ENCODE results near the gene TAS2R41.
A peak's percentile ranks its signal among the peaks of the same experiment; 100 is the strongest.

Gene TAS2R41

GRCh38 chr7:143499246-143499645, 21.6 kb downstream of the TAS2R41 start:
- Histone ChIP-seq H3K9me3 (ENCODE audit: control extremely low read depth in 1 of 5, control insufficient read depth in 4 of 5, insufficient read depth in 2 of 5, low read depth in 1 of 5, low read length in 4 of 5) (no peaks in the 10 kb centered on the region), H3K36me3 (ENCODE audit: control insufficient read depth in 4 of 4, insufficient read depth in 4 of 4, low read length in 3 of 4) (peaks cover 0 to 2% (median 0%) of the 10 kb centered on the region in 4 experiments), H3K4me1 (ENCODE audit: control extremely low read depth in 1 of 4, control insufficient read depth in 4 of 4, insufficient read depth in 4 of 4, low read length in 3 of 4) (peaks cover 0 to 66% (median 18%) of the 10 kb centered on the region in 4 experiments), H3K27me3 (replicated peaks in 2 of 5; ENCODE audit: control insufficient read depth in 4 of 5, insufficient read depth in 5 of 5, low read length in 4 of 5) (no peaks in the 10 kb centered on the region), H3K27ac (ENCODE audit: insufficient read depth in 1 of 2, low read depth in 1 of 2, low read length in 2 of 2, poor library complexity in 1 of 2, severe bottlenecking in 2 of 2) (peak overlapping the region; percentile 51 to 58), H3K4me3 (ENCODE audit: control insufficient read depth in 1 of 7, extremely low read depth in 1 of 7, insufficient read depth in 4 of 7, low read depth in 2 of 7, low read length in 6 of 7) (peak overlapping the region in 1 of 7 experiments; percentile 8)
- ChIA-PET POLR2A (no interaction called here), CTCF (interaction anchor here (1.1 to 2.3 kb wide), 3 partner anchors 10 to 115 kb away, joined by 3 to 12 read pairs (median 4); no protein-coding TSS in a partner anchor)
- 8% methylated on average over 2 of the region's 2 CpGs for WGBS (ENCODE audit: insufficient coverage)
- DNase-seq, result peak; percentile 70 to 92 (median 84)

- WGBS (ENCODE audit: insufficient coverage), result 67% methylated on average over 7 of the region's 8 CpGs
- Histone ChIP-seq H3K27ac (ENCODE audit: insufficient read depth in 1 of 2, low read depth in 1 of 2, low read length in 2 of 2, poor library complexity in 1 of 2, severe bottlenecking in 2 of 2) (peak overlapping the region; percentile 51 to 58), H3K27me3 (replicated peaks in 2 of 5; ENCODE audit: control insufficient read depth in 4 of 5, insufficient read depth in 5 of 5, low read length in 4 of 5) (no peaks in the 10 kb centered on the region), H3K9me3 (ENCODE audit: control extremely low read depth in 1 of 5, control insufficient read depth in 4 of 5, insufficient read depth in 2 of 5, low read depth in 1 of 5, low read length in 4 of 5) (no peaks in the 10 kb centered on the region), H3K4me1 (ENCODE audit: control extremely low read depth in 1 of 4, control insufficient read depth in 4 of 4, insufficient read depth in 4 of 4, low read length in 3 of 4) (peaks cover 0 to 66% (median 18%) of the 10 kb centered on the region in 4 experiments), H3K4me3 (ENCODE audit: control insufficient read depth in 1 of 7, extremely low read depth in 1 of 7, insufficient read depth in 4 of 7, low read depth in 2 of 7, low read length in 6 of 7) (no peak overlapping the region), H3K36me3 (ENCODE audit: control insufficient read depth in 4 of 4, insufficient read depth in 4 of 4, low read length in 3 of 4) (peaks cover 0 to 2% (median 0%) of the 10 kb centered on the region in 4 experiments)
- no peak for DNase-seq
- CTCF ChIA-PET, result interaction anchor here (0.9 to 2.3 kb wide), 4 partner anchors 8 to 115 kb away, joined by 3 to 12 read pairs (median 4); no protein-coding TSS in a partner anchor
- POLR2A ChIA-PET, result no interaction called here
Measured at GRCh38 chr7:143499743-143500348, 22.2 kb downstream of the TAS2R41 start.

DNA sequence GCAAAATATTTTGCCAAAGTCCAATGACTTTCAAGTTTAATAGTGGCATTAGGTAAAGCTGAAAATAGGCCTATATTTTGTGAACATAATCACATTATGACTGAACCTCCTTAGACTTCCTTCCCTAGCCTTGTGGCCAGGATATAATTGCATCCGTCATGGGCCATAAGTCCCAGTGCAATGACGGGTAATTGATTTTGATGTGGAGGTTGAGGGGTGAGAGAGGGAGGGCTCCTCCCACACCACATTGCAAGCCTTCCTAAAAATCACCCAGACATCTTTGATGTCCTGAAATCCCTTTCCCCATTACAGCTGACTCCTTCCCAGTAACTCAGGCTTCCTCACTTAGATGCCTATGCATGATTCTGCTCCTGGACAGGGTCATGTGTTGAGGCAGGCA, 25.6 kb downstream of the TAS2R41 start:
- CTCF ChIA-PET, result interaction anchor here (0.9 to 3.4 kb wide), 3 partner anchors 12 to 263 kb away, joined by 3 to 31 read pairs (median 17); no protein-coding TSS in a partner anchor

DNA sequence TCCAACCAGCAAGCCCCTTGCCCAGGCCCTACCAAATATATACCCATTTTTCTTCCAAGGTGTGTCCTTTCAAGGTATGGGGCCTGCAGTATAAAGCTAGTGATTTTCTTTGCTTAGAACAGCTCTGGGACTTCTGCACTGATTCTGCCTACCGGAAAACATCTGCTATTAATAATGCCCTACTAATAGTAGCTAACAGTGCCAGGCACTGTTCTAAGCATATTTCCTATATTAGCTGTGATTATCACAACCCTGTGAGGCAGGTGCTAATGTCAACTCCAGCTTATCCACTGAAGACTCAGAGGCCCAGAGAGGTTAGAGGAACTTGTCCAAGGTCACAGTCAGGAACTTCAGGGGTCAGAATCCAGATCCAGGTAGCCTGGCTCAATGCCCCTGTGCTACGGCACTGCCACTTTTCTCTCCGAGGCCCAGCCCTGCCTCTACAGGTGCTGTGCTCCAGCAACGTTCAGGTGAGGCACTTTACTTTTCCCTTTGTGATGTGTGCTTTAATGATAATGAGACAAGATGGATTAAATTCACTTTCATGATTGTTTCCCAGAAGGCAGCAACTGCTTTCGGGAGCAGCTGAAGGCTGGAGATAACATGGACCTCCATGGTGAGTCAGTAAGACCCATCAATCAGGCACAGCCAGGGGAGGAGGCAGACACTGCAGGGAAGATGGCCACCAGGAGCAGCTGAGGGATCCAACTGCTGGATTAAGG, 26.7 kb downstream of the TAS2R41 start:
- CTCF ChIA-PET, result interaction anchor here (0.9 to 3.4 kb wide), 13 partner anchors 14 to 495 kb away, joined by 3 to 31 read pairs (median 5); no protein-coding TSS in a partner anchor
- peaks cover 0 to 38% (median 12%) of the 10 kb centered on the region in 4 experiments for H3K4me1 ChIP-seq (ENCODE audit: control extremely low read depth in 1 of 4, control insufficient read depth in 4 of 4, insufficient read depth in 4 of 4, low read length in 3 of 4)
- peak in 2 of 3 donors; percentile 36 to 67 for DNase-seq
- no peaks in the 10 kb centered on the region for H3K27me3 ChIP-seq (replicated peaks in 2 of 5; ENCODE audit: control insufficient read depth in 4 of 5, insufficient read depth in 5 of 5, low read length in 4 of 5)
- peaks cover 0 to 5% (median 0%) of the 10 kb centered on the region in 5 experiments for H3K9me3 ChIP-seq (ENCODE audit: control extremely low read depth in 1 of 5, control insufficient read depth in 4 of 5, insufficient read depth in 2 of 5, low read depth in 1 of 5, low read length in 4 of 5)
- POLR2A ChIA-PET, result no interaction called here
- H3K27ac ChIP-seq (ENCODE audit: insufficient read depth in 1 of 2, low read depth in 1 of 2, low read length in 2 of 2, poor library complexity in 1 of 2, severe bottlenecking in 2 of 2), result no peak overlapping the region
- WGBS (ENCODE audit: insufficient coverage), result 97% methylated on average over 3 of the region's 5 CpGs
- peaks cover 0 to 2% (median 0%) of the 10 kb centered on the region in 4 experiments for H3K36me3 ChIP-seq (ENCODE audit: control insufficient read depth in 4 of 4, insufficient read depth in 4 of 4, low read length in 3 of 4)
- no peak overlapping the region for H3K4me3 ChIP-seq (ENCODE audit: control insufficient read depth in 1 of 7, extremely low read depth in 1 of 7, insufficient read depth in 4 of 7, low read depth in 2 of 7, low read length in 6 of 7)

More for the DNA sequence above, 25.6 kb downstream of the TAS2R41 start:
- WGBS (ENCODE audit: insufficient coverage), result no CpG with 5 or more reads among the region's 2 CpGs
- Histone ChIP-seq H3K4me1 (ENCODE audit: control extremely low read depth in 1 of 4, control insufficient read depth in 4 of 4, insufficient read depth in 4 of 4, low read length in 3 of 4) (peaks cover 0 to 49% (median 18%) of the 10 kb centered on the region in 4 experiments), H3K27me3 (replicated peaks in 2 of 5; ENCODE audit: control insufficient read depth in 4 of 5, insufficient read depth in 5 of 5, low read length in 4 of 5) (no peaks in the 10 kb centered on the region), H3K4me3 (ENCODE audit: control insufficient read depth in 1 of 7, extremely low read depth in 1 of 7, insufficient read depth in 4 of 7, low read depth in 2 of 7, low read length in 6 of 7) (no peak overlapping the region), H3K9me3 (ENCODE audit: control extremely low read depth in 1 of 5, control insufficient read depth in 4 of 5, insufficient read depth in 2 of 5, low read depth in 1 of 5, low read length in 4 of 5) (peaks cover 0 to 5% (median 0%) of the 10 kb centered on the region in 5 experiments), H3K27ac (ENCODE audit: insufficient read depth in 1 of 2, low read depth in 1 of 2, low read length in 2 of 2, poor library complexity in 1 of 2, severe bottlenecking in 2 of 2) (no peak overlapping the region), H3K36me3 (ENCODE audit: control insufficient read depth in 4 of 4, insufficient read depth in 4 of 4, low read length in 3 of 4) (peaks cover 0 to 2% (median 0%) of the 10 kb centered on the region in 4 experiments)
- peak in 2 of 3 donors; percentile 37 to 53 for DNase-seq
- POLR2A ChIA-PET, result no interaction called here

DNA sequence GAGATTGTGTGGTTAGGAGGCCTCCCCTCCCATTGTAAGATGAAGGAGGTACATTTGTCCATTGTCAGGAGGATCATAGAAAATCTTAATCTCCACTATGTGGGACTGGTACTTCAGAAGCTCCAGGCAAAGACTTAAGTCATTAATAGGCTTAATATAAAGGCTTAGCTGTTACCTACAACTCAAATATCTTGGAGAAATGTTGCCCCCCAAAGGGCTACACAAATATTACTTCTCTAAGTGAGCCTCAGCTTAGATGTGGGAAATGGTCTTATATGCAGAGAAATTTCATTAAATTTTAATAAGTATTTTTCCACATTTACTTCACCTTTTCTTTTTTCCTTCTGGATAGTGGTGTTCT, 27.2 kb downstream of the TAS2R41 start:
- ChIA-PET POLR2A (no interaction called here), CTCF (interaction anchor here (0.6 to 3.4 kb wide), 13 partner anchors 14 to 495 kb away, joined by 3 to 31 read pairs (median 5); no protein-coding TSS in a partner anchor)
- Histone ChIP-seq H3K9me3 (ENCODE audit: control extremely low read depth in 1 of 5, control insufficient read depth in 4 of 5, insufficient read depth in 2 of 5, low read depth in 1 of 5, low read length in 4 of 5) (peaks cover 0 to 5% (median 0%) of the 10 kb centered on the region in 5 experiments), H3K27me3 (replicated peaks in 2 of 5; ENCODE audit: control insufficient read depth in 4 of 5, insufficient read depth in 5 of 5, low read length in 4 of 5) (no peaks in the 10 kb centered on the region), H3K27ac (ENCODE audit: insufficient read depth in 1 of 2, low read depth in 1 of 2, low read length in 2 of 2, poor library complexity in 1 of 2, severe bottlenecking in 2 of 2) (no peak overlapping the region), H3K4me3 (ENCODE audit: control insufficient read depth in 1 of 7, extremely low read depth in 1 of 7, insufficient read depth in 4 of 7, low read depth in 2 of 7, low read length in 6 of 7) (no peak overlapping the region), H3K36me3 (ENCODE audit: control insufficient read depth in 4 of 4, insufficient read depth in 4 of 4, low read length in 3 of 4) (peaks cover 0 to 2% (median 0%) of the 10 kb centered on the region in 4 experiments), H3K4me1 (ENCODE audit: control extremely low read depth in 1 of 4, control insufficient read depth in 4 of 4, insufficient read depth in 4 of 4, low read length in 3 of 4) (peaks cover 0 to 33% (median 9%) of the 10 kb centered on the region in 4 experiments)
- DNase-seq, result peak; percentile 55 to 73 (median 73)

GRCh38 chr7:143505838-143506237, 28.2 kb downstream of the TAS2R41 start:
- no CpG with 5 or more reads among the region's 2 CpGs for WGBS (ENCODE audit: insufficient coverage)
- Histone ChIP-seq H3K9me3 (ENCODE audit: control extremely low read depth in 1 of 5, control insufficient read depth in 4 of 5, insufficient read depth in 2 of 5, low read depth in 1 of 5, low read length in 4 of 5) (peaks cover 0 to 5% (median 0%) of the 10 kb centered on the region in 5 experiments), H3K4me1 (ENCODE audit: control extremely low read depth in 1 of 4, control insufficient read depth in 4 of 4, insufficient read depth in 4 of 4, low read length in 3 of 4) (peaks cover 0 to 24% (median 6%) of the 10 kb centered on the region in 4 experiments), H3K4me3 (ENCODE audit: control insufficient read depth in 1 of 7, extremely low read depth in 1 of 7, insufficient read depth in 4 of 7, low read depth in 2 of 7, low read length in 6 of 7) (no peak overlapping the region), H3K36me3 (ENCODE audit: control insufficient read depth in 4 of 4, insufficient read depth in 4 of 4, low read length in 3 of 4) (peaks cover 0 to 2% (median 0%) of the 10 kb centered on the region in 4 experiments), H3K27ac (ENCODE audit: insufficient read depth in 1 of 2, low read depth in 1 of 2, low read length in 2 of 2, poor library complexity in 1 of 2, severe bottlenecking in 2 of 2) (no peak overlapping the region), H3K27me3 (replicated peaks in 2 of 5; ENCODE audit: control insufficient read depth in 4 of 5, insufficient read depth in 5 of 5, low read length in 4 of 5) (no peaks in the 10 kb centered on the region)
- DNase-seq, result peak in 1 of 3 donors; percentile 45
- ChIA-PET CTCF (interaction anchor here (0.5 to 3.4 kb wide), 9 partner anchors 11 to 265 kb away, joined by 3 to 31 read pairs (median 6); no protein-coding TSS in a partner anchor), POLR2A (no interaction called here)
